SK-N-SH (cell line): Measurements from ENCODE around the gene CCDC68. TPM values are rescaled to one million over a fixed set of nuclear protein-coding genes. Genes with fewer than 3 reads are reported as not detected.
A peak's percentile ranks its signal among the peaks of the same experiment; 100 is the strongest.

Experiments used
- CTCF ChIA-PET: fragments of 300-600, 350-600 bp; formaldehyde crosslinking; extraction: SDS; loops from one replicate; lab custom pipeline; 2021; lab: Yijun Ruan, JAX
- POLR2A ChIA-PET: fragments of 350-600 bp; sonication (Branson Sonifier 250); formaldehyde crosslinking; extraction: SDS; loops from one replicate; lab custom pipeline; 2020; ENCODE audit warnings: antibody characterized with exemption, inconsistent platforms; lab: Yijun Ruan, JAX
- DNase-seq: peaks from one replicate; pipeline ENCODE4 v3.0.0; 2012
- H2AFZ ChIP-seq: fragments of 200-600 bp; sonication (generic); 2 replicates; pipeline ENCODE4 v1.8.1; 2016; ENCODE audit warnings: antibody characterized with exemption, mild to moderate bottlenecking, low read depth
- H3F3A ChIP-seq: fragments of 200-600 bp; sonication (generic); replicated peaks from 2 replicates; pipeline ENCODE3; 2016; ENCODE audit warnings: antibody characterized with exemption, mild to moderate bottlenecking; ENCODE audit not compliant: insufficient read depth
- H3K27ac ChIP-seq, 2 experiments: fragments of 200-500 bp in 1 of 2; fragments of 200-600 bp in 1 of 2; sonication (Bioruptor generic) in 1 of 2; sonication (generic), shearing (Covaris generic) in 1 of 2; 2 replicates each; pipeline versions ENCODE4 v1.5.1 to v1.6.1; 2014 to 2016; ENCODE audit warnings: low read depth in 2 of 2, inconsistent platforms in 1 of 2, low read length in 1 of 2, mild to moderate bottlenecking in 1 of 2, mixed read lengths in 1 of 2
- H3K27me3 ChIP-seq: fragments of 200-600 bp; sonication (generic), shearing (Covaris generic); 2 replicates; pipeline ENCODE4 v1.6.1; 2016; ENCODE audit warnings: mixed run types; ENCODE audit not compliant: insufficient read depth
- H3K36me3 ChIP-seq, 2 experiments: fragments of 200-500 bp in 1 of 2; fragments of 200-600 bp in 1 of 2; sonication (Bioruptor generic) in 1 of 2; sonication (generic) in 1 of 2; replicated peaks in 1 of 2; 2 replicates each; pipeline versions ENCODE3 to v1.5.1; 2014 to 2016; ENCODE audit warnings: low read length in 1 of 2, mild to moderate bottlenecking in 1 of 2; ENCODE audit not compliant: insufficient read depth in 2 of 2, control insufficient read depth in 1 of 2
- H3K4me1 ChIP-seq, 2 experiments: fragments of 200-500 bp in 1 of 2; fragments of 200-600 bp in 1 of 2; sonication (Bioruptor generic) in 1 of 2; sonication (generic), shearing (Covaris generic) in 1 of 2; 2 replicates each; pipeline versions ENCODE4 v1.5.1 to v1.6.1; 2014 to 2016; ENCODE audit warnings: low read depth in 1 of 2, low read length in 1 of 2, mixed run types in 1 of 2; ENCODE audit not compliant: insufficient read depth in 2 of 2, control insufficient read depth in 1 of 2
- H3K4me2 ChIP-seq: fragments of 200-600 bp; sonication (generic), shearing (Covaris generic); 2 replicates; pipeline ENCODE4 v1.6.1; 2017; ENCODE audit warnings: mixed run types
- H3K4me3 ChIP-seq, 2 experiments: fragments of 200-500 bp in 1 of 2; fragments of 200-600 bp in 1 of 2; sonication (Bioruptor generic) in 1 of 2; sonication (generic), shearing (Covaris generic) in 1 of 2; 2 replicates each; pipeline versions ENCODE4 v1.5.1 to v1.8.1; 2014 to 2016; ENCODE audit warnings: low read depth in 2 of 2, inconsistent platforms in 1 of 2, low read length in 1 of 2, mild to moderate bottlenecking in 1 of 2, mixed read lengths in 1 of 2, moderate library complexity in 1 of 2
- H3K79me2 ChIP-seq: fragments of 200-600 bp; sonication (generic); 2 replicates; pipeline ENCODE4 v1.8.1; 2017; ENCODE audit warnings: mild to moderate bottlenecking; ENCODE audit not compliant: insufficient read depth
- H3K9ac ChIP-seq: fragments of 200-600 bp; sonication (generic); 2 replicates; pipeline ENCODE4 v1.6.1; 2017; ENCODE audit warnings: mixed run types
- H3K9me2 ChIP-seq: fragments of 200-600 bp; sonication (generic); 2 replicates; pipeline ENCODE4 v1.6.1; 2017; ENCODE audit warnings: mixed run types
- H3K9me3 ChIP-seq: fragments of 200-600 bp; sonication (generic); 2 replicates; pipeline ENCODE4 v1.6.1; 2017; ENCODE audit warnings: mixed run types, mild to moderate bottlenecking, moderate library complexity
- H4K20me1 ChIP-seq: fragments of 200-600 bp; sonication (generic); 2 replicates; pipeline ENCODE4 v1.6.1; 2017; ENCODE audit warnings: mild to moderate bottlenecking, mixed run types; ENCODE audit not compliant: insufficient read depth
- EP300 ChIP-seq, 2 experiments: IDR thresholded peaks; 2 replicates each; pipeline versions ENCODE4 v1.4.0 to v1.6.1; 2012; ENCODE audit warnings: borderline replicate concordance in 1 of 2, low read depth in 1 of 2, low read length in 1 of 2
- EZH2phosphoT487 ChIP-seq: fragments of 200-600 bp; sonication (generic); IDR thresholded peaks from 2 replicates; pipeline ENCODE4 v1.6.1; 2017; ENCODE audit warnings: low read depth, mixed run types, mild to moderate bottlenecking, antibody characterized with exemption, moderate library complexity, borderline replicate concordance
- FOXM1 ChIP-seq: IDR thresholded peaks from 2 replicates; pipeline ENCODE4 v1.4.0; 2012; ENCODE audit warnings: low read depth, mild to moderate bottlenecking
- GABPA ChIP-seq: IDR thresholded peaks from 2 replicates; pipeline ENCODE4 v1.4.0; 2012; ENCODE audit warnings: low read depth, mild to moderate bottlenecking
- JUND ChIP-seq: IDR thresholded peaks from 2 replicates; pipeline ENCODE4 v1.4.0; 2012
- PBX3 ChIP-seq: IDR thresholded peaks from 2 replicates; pipeline ENCODE4; 2012
- RAD21 ChIP-seq: IDR thresholded peaks from 2 replicates; pipeline ENCODE4 v1.6.1; 2012; ENCODE audit warnings: mild to moderate bottlenecking, low read length
- RCOR1 ChIP-seq: fragments of 150-350 bp; IDR thresholded peaks from 2 replicates; pipeline ENCODE4 v1.6.1; 2017; ENCODE audit warnings: antibody characterized with exemption, low read length
- RFX5 ChIP-seq: IDR thresholded peaks from 2 replicates; pipeline ENCODE4 v1.6.1; 2012; ENCODE audit warnings: mild to moderate bottlenecking, improper control_type of control experiment, low read length
- SMC3 ChIP-seq: IDR thresholded peaks from 2 replicates; pipeline ENCODE4 v1.6.1; 2012; ENCODE audit warnings: low read depth, low read length, improper control_type of control experiment
- TCF12 ChIP-seq: IDR thresholded peaks from 2 replicates; pipeline ENCODE4 v1.4.0; 2012
- YY1 ChIP-seq: IDR thresholded peaks from 2 replicates; pipeline ENCODE4 v1.4.0; 2012; ENCODE audit warnings: low read depth, mild to moderate bottlenecking
- ZBTB33 ChIP-seq: IDR thresholded peaks from 2 replicates; pipeline ENCODE4 v1.4.0; 2012; ENCODE audit warnings: low read depth, borderline replicate concordance
- WGBS: methylation state at CpG from one replicate; pipeline ENCODE4 v1.1.6; 2017; ENCODE audit warnings: low lambda C conversion rate; 5-methylcytosine and 5-hydroxymethylcytosine counted together
- polyA plus RNA-seq, 3 experiments: library from polyadenylated mRNA; depleted of rRNA; stranded (reverse); fragments of >200 nt; gene quantifications; 2 replicates each; pipeline ENCODE4 v1.2.3, GENCODE V29; 2012
- TF ChIP-seq, protein P1 (sequence below): fragments of 200-600 bp; sonication (generic); IDR thresholded peaks from 2 replicates; pipeline ENCODE4 v1.6.1; 2017; ENCODE audit warnings: antibody characterized with exemption, mild to moderate bottlenecking, moderate library complexity
- TF ChIP-seq, protein P2 (sequence below): fragments of 150-350 bp; IDR thresholded peaks from 2 replicates; pipeline ENCODE4 v1.6.1; 2016; ENCODE audit warnings: mild to moderate bottlenecking, low read depth, low read length

The CCDC68 gene
- polyA plus RNA-seq, 1 of the 3 experiments (the other 2 are of a cell fraction): not detected

DNA sequence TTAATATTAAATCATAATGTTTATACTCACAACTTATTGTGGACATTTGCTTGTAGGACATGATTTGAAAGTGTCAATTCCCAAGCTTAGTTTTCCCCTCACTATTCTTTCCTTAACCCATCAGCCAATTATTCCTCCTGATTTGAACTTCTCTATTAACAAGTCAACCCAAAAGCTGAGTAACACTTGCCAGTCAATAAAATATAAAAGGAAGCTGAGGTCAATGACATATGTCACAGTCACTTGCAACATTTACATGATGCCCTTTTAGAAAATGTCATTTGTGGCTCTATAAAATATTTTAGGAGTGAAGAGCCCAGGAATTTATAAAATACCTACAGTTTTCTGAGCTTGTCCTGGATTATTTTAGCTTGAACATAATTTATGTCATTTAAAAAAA lies 7.2 kb downstream of the CCDC68 start:
- H3K4me1 ChIP-seq: peaks cover 0 to 10% of the 10 kb centered on the region in 2 experiments; a peak in 2 of 4 replicates
- H3K36me3 ChIP-seq: no peaks in the 10 kb centered on the region
- H3K27ac ChIP-seq: no peak overlapping the region
- no peaks in the 10 kb centered on the region for H3F3A ChIP-seq
- no peak overlapping the region for H2AFZ ChIP-seq
- ChIA-PET POLR2A (no interaction called here), CTCF (interaction anchor here (0.8 to 2.9 kb wide), 9 partner anchors 12 to 393 kb away, joined by 3 to 13 read pairs (median 3); no protein-coding TSS in a partner anchor)
- no peaks in the 10 kb centered on the region for H3K27me3 ChIP-seq
- no peaks in the 10 kb centered on the region for H3K9me2 ChIP-seq
- H3K9me3 ChIP-seq: no peaks in the 10 kb centered on the region
- H3K4me2 ChIP-seq: no peak overlapping the region
- H4K20me1 ChIP-seq: no peaks in the 10 kb centered on the region
- no peaks in the 10 kb centered on the region for H3K79me2 ChIP-seq
- no peak for DNase-seq
- no peak overlapping the region for H3K9ac ChIP-seq
- H3K4me3 ChIP-seq: no peak overlapping the region
- no peak for TF ChIP-seq JUND
- no peak for TF ChIP-seq RFX5
- no peak for TF ChIP-seq TCF12
- TF ChIP-seq EP300 (IDR thresholded peaks at IDR 0.05; ENCODE audit: borderline replicate concordance in 1 of 2, low read depth in 1 of 2, low read length in 1 of 2): no peak
- TF ChIP-seq FOXM1: no peak
- no peak for TF ChIP-seq YY1
- no peak for TF ChIP-seq PBX3
- TF ChIP-seq RCOR1: no peak
- TF ChIP-seq, protein P1, sequence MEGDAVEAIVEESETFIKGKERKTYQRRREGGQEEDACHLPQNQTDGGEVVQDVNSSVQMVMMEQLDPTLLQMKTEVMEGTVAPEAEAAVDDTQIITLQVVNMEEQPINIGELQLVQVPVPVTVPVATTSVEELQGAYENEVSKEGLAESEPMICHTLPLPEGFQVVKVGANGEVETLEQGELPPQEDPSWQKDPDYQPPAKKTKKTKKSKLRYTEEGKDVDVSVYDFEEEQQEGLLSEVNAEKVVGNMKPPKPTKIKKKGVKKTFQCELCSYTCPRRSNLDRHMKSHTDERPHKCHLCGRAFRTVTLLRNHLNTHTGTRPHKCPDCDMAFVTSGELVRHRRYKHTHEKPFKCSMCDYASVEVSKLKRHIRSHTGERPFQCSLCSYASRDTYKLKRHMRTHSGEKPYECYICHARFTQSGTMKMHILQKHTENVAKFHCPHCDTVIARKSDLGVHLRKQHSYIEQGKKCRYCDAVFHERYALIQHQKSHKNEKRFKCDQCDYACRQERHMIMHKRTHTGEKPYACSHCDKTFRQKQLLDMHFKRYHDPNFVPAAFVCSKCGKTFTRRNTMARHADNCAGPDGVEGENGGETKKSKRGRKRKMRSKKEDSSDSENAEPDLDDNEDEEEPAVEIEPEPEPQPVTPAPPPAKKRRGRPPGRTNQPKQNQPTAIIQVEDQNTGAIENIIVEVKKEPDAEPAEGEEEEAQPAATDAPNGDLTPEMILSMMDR: no peak
- no peak for TF ChIP-seq ZBTB33
- no peak for TF ChIP-seq SMC3
- no peak for TF ChIP-seq GABPA
- TF ChIP-seq EZH2phosphoT487: no peak

DNA sequence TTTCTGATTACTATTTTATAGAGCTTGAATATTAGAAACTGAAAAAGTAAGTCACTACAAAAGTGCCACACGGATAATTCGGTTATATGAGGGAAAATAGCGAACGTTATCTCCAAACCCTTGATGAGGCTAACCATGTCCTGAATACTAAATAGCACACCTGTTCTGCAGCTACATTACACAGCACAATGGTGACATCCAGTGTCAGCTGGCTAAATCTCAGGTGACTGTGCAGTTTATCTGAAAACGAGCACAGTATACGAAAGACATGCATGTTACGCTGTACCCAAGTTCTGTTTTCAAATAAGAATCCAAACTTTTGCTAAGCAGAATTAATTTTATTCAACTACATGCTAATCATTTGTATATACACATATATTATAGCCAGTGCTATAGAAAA lies 9.0 kb downstream of the CCDC68 start:
- H3K9ac ChIP-seq: no peak overlapping the region
- no peaks in the 10 kb centered on the region for H3K9me3 ChIP-seq
- H3K79me2 ChIP-seq: no peaks in the 10 kb centered on the region
- peaks cover 0 to 10% of the 10 kb centered on the region in 2 experiments; a peak in 1 of 4 replicates for H3K4me1 ChIP-seq
- H2AFZ ChIP-seq: no peak overlapping the region
- H3K9me2 ChIP-seq: no peaks in the 10 kb centered on the region
- H3K27ac ChIP-seq: no peak overlapping the region
- H3K4me2 ChIP-seq: no peak overlapping the region
- no peaks in the 10 kb centered on the region for H4K20me1 ChIP-seq
- WGBS: 94% methylated on average over 7 of the region's 7 CpGs
- ChIA-PET CTCF (interaction anchor here (0.8 to 3.1 kb wide), 9 partner anchors 10 to 506 kb away, joined by 3 to 16 read pairs (median 7); no protein-coding TSS in a partner anchor), POLR2A (no interaction called here)
- no peaks in the 10 kb centered on the region for H3F3A ChIP-seq
- no peak overlapping the region for H3K4me3 ChIP-seq
- peak; percentile 45; the same call in 1 of the 2 replicates for TF ChIP-seq SMC3
- TF ChIP-seq, protein P1: peak; percentile 39
- TF ChIP-seq, protein P2, sequence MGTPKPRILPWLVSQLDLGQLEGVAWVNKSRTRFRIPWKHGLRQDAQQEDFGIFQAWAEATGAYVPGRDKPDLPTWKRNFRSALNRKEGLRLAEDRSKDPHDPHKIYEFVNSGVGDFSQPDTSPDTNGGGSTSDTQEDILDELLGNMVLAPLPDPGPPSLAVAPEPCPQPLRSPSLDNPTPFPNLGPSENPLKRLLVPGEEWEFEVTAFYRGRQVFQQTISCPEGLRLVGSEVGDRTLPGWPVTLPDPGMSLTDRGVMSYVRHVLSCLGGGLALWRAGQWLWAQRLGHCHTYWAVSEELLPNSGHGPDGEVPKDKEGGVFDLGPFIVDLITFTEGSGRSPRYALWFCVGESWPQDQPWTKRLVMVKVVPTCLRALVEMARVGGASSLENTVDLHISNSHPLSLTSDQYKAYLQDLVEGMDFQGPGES: no peak
- TF ChIP-seq RAD21: peak; percentile 70
- TF ChIP-seq, all 33 proteins: peak for 3
- no peak for DNase-seq
- H3K27me3 ChIP-seq: no peaks in the 10 kb centered on the region
- H3K36me3 ChIP-seq: no peaks in the 10 kb centered on the region
